SHP77 treated with DMSO at 0.1 percent for 48 hours (cell line): Measurements from ENCODE around the gene PPDPF.
"Not testable (repeated sequence)": the region's sequence is repeated elsewhere in the genome, so short reads cannot be mapped to it uniquely, and the experiment has no call there.

ENCODE experiments used
- DNase-seq: peaks from one replicate; lab custom pipeline; 2025; lab: John Stamatoyannopoulos, UW

Gene PPDPF

GRCh38 chr20:63520504-63520933 lies at the start of gene PPDPF:
Gene PPDPF (plus strand): TSS chr20:63520765. CDS start chr20:63521309, 544 bp downstream.
- peak; percentile 44 for DNase-seq

DNA sequence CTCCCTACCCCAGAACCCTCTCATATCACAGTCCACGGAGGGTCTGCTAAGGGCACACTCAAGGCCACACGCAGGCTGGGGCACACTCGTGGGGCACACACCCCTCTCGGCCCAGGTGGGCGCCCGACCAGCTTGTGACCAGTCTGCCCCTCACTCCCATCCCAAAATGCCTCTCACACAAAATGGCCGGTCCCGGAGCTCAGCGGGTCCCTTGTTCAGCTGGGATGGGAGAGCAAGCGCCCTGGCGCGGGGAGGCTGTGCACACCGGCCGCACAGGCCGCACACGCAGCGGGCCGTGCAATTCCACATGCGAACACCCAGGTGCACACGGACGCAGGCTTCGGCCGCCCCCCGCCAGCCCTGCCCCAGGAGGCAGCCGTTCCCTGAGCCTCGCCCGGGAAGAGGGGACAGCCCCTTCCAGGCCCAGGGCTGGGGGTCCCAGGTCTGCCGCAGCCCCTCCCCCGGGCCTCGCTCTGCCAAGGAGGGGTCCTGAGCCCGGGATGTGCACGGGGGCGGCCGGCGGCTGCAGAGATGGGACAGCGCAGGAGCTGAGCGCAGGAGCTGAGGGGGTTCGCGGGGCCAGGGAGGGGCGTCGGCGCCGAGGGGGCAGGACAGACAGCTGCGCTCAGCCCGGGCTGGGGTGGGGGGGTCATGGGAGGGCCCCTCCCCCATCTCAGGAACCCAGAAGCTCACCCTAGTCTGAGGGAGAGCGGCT lies 49.4 kb upstream of the PPDPF start:
- DNase-seq = no peak

DNA sequence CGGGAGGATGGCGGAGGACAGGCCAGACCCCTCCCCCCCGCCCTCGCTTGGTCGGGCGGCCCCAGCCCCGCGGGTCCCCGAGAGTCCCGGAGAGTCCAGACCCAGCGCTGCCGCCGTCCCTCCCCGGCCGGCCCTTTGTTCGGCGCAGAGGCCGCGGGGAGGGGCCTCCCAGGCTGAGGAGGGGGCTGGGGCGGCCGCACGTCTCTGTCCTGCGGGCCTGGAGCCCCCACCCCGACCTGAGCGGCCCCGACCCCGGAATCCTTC lies 48.9 kb upstream of the PPDPF start:
- no peak for DNase-seq

- DNase-seq = no peak
Observed at GRCh38 chr20:63471981-63472831, 48.4 kb upstream of the PPDPF start, which contains the start of gene KCNQ2. Gene KCNQ2 (minus strand): TSS chr20:63472655. CDS start chr20:63472463, 192 bp downstream.

GRCh38 chr20:63472862-63473390 lies 47.6 kb upstream of the PPDPF start:
- DNase-seq = no peak

DNA sequence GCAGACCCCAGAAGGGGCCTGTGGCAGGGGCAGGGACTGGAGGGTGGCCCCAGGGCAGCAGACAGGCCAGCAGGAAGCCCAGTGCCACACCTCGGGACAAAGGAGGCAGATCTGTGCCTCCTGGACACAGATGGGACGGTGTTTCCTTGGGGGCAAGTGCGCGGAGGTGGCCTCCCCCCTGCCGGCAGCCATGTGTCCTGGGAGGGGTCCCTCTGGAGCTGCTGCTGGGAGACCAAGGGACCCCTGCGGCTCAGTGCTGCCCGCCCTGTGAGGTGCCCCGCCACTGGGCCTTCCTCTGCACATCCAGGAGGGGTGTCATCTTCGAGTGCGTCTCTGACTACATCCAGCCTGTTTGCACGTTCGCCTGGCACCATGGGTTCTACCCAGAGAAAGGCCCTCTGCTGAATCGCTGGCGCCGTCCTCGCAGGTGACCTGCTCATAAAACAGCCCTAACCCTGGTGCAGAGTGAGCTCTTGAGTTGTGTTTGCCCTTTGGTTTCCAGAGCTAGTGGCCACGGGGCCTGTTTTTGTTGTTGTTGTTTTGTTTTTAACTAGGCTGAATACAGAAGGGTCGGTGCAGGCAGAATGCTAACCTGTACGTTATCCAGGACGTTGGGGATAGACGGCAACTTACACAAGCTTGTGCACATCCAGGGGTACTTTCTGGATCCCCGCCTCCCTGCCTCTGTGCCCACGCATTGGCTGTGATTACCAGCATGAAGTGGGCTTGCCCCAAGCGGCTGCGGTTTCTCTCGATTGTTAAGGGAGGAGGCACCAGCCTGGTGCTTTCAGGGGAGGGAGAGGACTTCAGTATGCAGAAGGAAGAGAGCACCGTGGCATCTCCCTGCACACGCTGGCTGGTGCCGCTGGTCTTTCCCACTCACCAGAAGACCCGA lies 46.8 kb upstream of the PPDPF start:
- no peak for DNase-seq

DNA sequence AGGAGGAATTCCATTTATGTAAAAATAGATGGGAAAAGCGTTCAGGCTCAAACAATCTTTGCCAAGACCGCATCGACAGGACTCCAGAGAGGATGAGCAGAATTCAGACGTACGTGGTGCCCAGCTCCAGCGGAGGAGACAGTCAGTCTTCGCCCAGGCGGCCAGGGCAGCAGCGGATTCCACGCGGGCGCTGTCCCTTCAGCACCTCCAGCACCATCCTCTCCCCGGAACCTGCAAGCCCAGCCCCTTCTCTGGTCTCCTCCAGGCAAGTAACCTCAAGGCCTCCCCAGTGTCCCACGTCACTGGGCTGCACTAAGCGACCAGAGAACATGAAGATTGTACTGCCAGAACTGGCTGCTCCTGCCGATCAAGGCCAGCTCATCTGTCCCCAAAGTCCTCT lies 45.4 kb upstream of the PPDPF start:
- no peak for DNase-seq

DNA sequence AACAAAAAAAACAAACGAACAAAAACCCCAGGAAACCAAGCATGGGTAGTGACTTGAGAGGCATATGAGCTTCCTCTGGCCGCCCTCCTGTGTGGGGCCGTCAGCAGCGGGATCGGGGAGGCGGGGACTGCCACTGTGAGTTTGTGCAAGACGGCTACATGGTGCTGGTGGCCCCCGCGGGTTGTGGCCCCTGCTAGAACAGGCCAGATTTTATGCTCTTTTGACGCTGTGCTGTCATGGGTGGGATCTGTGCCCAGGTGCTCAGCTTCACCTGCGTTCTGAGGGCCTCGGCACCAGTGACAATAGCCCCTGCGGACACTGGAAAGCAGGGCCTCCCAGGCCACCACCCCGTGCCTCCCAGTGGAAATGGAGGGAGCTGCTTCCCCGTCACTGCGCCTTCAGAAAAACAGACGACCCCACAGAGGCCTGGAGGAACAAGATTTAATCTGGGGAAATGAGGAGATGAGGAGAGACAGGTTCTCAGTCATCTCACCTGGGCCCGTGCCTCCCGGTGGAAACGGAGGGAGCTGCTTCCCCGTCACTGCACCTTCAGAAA lies 43.4 kb upstream of the PPDPF start:
- no peak for DNase-seq

GRCh38 chr20:63477944-63478343 lies 42.6 kb upstream of the PPDPF start:
- no peak for DNase-seq

GRCh38 chr20:63478346-63479302 lies 41.9 kb upstream of the PPDPF start:
- DNase-seq = no peak

- DNase-seq = not testable (repeated sequence)
Observed at GRCh38 chr20:63479695-63480419, 40.7 kb upstream of the PPDPF start.

DNA sequence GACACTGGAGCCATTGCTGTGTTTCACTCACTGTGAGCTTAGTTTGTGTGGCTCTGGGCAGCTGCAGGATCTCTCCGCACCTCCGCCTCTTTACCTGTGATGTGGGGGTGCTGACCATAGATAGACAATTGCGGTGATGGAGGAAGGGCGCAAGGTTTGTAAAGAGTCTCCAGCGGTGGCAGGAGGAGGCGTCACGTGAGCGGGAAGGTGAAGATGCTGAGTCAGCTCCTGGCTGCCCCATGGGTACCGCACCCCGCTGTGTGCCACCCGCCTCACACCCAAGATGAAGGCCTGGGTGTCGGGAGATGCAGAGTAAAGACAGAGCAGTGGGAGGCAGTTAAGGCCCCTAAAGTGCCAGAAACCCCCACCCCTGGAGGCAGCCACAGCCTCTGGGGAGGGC lies 39.1 kb upstream of the PPDPF start:
- DNase-seq = no peak

- DNase-seq = no peak
Observed at GRCh38 chr20:63482021-63482587, 38.5 kb upstream of the PPDPF start.

DNA sequence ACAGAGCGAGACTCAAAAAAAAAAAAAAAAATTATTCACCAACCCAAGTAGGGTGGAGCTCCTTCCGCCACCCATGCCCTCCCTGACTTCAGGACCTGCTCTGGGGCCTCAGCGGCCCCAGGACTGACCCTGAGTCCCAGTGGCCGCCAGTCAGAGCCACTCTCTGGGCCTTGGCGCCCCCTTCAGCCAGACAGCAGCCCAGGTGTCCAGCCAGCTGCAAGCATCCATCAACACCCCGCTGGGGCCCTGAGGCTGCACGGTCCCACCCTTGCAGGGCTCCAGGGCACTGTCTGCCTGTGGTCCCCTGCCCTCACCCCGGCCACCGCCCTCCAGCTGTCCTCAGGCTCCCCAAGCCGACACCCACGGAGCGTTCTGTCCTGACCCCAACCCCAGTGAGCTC lies 36.7 kb upstream of the PPDPF start:
- DNase-seq = no peak

DNA sequence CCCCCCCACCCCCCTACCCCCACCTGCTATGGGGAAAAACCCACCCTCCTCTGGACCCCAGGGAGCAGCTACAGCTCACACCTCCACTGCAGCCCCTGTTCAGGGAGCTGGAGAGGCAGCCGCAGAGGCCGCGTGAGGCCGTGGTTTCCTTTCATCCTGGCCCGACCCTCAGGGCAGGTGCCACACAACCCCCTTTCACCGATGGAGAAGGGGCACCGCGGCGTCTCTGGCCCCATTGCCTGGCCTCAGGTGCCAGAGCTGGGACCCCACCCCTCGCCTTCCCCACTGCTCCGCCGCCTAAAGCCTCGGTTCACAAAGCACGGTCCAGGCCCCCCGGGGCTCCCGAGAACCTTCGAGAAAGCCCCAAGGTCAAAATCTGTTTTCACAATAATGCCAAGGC lies 36.3 kb upstream of the PPDPF start:
- DNase-seq = no peak

GRCh38 chr20:63484651-63485403 lies 35.7 kb upstream of the PPDPF start:
- DNase-seq = no peak

- no peak for DNase-seq
Observed at GRCh38 chr20:63486300-63486855, 34.2 kb upstream of the PPDPF start.

DNA sequence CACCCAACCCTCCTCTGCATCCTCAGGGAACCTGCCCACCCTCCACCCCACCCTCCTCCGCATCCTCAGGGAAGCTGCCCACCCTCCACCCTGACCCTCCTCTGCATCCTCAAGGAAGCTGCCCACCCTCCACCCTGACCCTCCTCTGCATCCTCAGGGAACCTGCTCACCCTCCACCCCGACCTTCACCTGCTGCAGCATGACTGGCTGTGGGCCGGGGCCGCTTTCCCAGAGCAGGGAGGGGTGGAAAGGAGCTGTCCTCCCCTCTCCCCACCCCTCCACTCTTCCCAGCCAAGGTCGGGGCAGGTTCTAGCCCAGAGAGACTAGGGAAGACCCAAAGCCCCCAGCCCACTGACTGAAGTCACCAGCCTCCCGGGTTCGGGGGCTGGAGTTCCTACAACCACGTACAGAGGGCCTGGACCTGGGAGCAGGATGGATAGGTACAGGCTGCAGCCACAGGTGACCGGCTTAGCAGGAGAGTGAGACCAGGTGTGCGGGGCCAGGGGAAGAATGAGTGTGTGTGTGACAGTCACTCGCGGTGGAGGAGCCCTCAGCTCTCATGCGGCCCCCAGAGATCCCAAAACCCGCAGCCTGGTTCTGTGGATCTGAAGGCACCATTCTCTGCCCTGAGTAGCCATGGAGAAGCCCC lies 33.3 kb upstream of the PPDPF start:
- no peak for DNase-seq
